ENCODE results near the gene TMEM151B. TPM values are rescaled to one million over a fixed set of nuclear protein-coding genes. Genes with fewer than 3 reads are reported as not detected.
"Not testable (repeated sequence)": the region's sequence is repeated elsewhere in the genome, so short reads cannot be mapped to it uniquely, and the experiment has no call there.

The TMEM151B gene
- total RNA-seq (ENCODE audit: insufficient read depth, low replicate concordance): 0.96 TPM

- DNase-seq (ENCODE audit: low spot score): no peak
Measured at GRCh38 chr6:44269921-44270525, at the start of gene TMEM151B. Gene TMEM151B, plus strand, starts transcription at chr6:44270450. Its CDS starts 293 bp downstream, at chr6:44270743.

- DNase-seq (ENCODE audit: low spot score): no peak
Measured at GRCh38 chr6:44220913-44221290, 49.3 kb upstream of the TMEM151B start.

GRCh38 chr6:44221291-44221960 is 48.8 kb upstream of the TMEM151B start:
- peak; percentile 76 for DNase-seq (ENCODE audit: low spot score)

- DNase-seq (ENCODE audit: low spot score): no peak
Measured at GRCh38 chr6:44221961-44222335, 48.3 kb upstream of the TMEM151B start.

- DNase-seq (ENCODE audit: low spot score): no peak
Measured at GRCh38 chr6:44222486-44223318, 47.5 kb upstream of the TMEM151B start.

- peak; percentile 74 for DNase-seq (ENCODE audit: low spot score)
Measured at GRCh38 chr6:44223319-44224028, 46.8 kb upstream of the TMEM151B start, which contains the start of gene SLC29A1. Gene SLC29A1, plus strand, starts transcription at chr6:44223595. Its CDS starts 3,719 bp downstream, at chr6:44227314.

- DNase-seq (ENCODE audit: low spot score): no peak
Measured at GRCh38 chr6:44224029-44224964, 46.0 kb upstream of the TMEM151B start.

- no peak for DNase-seq (ENCODE audit: low spot score)
Measured at GRCh38 chr6:44224965-44225305, 45.3 kb upstream of the TMEM151B start.

GRCh38 chr6:44225579-44226325 is 44.5 kb upstream of the TMEM151B start:
- no peak for DNase-seq (ENCODE audit: low spot score)

GRCh38 chr6:44226368-44227147 is 43.7 kb upstream of the TMEM151B start:
- DNase-seq (ENCODE audit: low spot score): peak; percentile 65

GRCh38 chr6:44227148-44227793 is 43.0 kb upstream of the TMEM151B start:
- DNase-seq (ENCODE audit: low spot score): peak; percentile 64

GRCh38 chr6:44228031-44228430 is 42.2 kb upstream of the TMEM151B start:
- DNase-seq (ENCODE audit: low spot score): no peak

GRCh38 chr6:44228433-44228832 is 41.8 kb upstream of the TMEM151B start:
- DNase-seq (ENCODE audit: low spot score): no peak

GRCh38 chr6:44228836-44229235 is 41.4 kb upstream of the TMEM151B start:
- no peak for DNase-seq (ENCODE audit: low spot score)

- DNase-seq (ENCODE audit: low spot score): no peak
Measured at GRCh38 chr6:44229376-44230033, 40.7 kb upstream of the TMEM151B start.

GRCh38 chr6:44230034-44230675 is 40.1 kb upstream of the TMEM151B start:
- no peak for DNase-seq (ENCODE audit: low spot score)

GRCh38 chr6:44231426-44231825 is 38.8 kb upstream of the TMEM151B start:
- not testable (repeated sequence) for DNase-seq (ENCODE audit: low spot score)

All from umbilical cord (tissue), 2 donors.